Osteocyte (in vitro differentiated cells): ENCODE results near the gene ATOSA. TPM values are rescaled to one million over a fixed set of nuclear protein-coding genes. Genes with fewer than 3 reads are reported as not detected.

Experiments
- DNase-seq: peaks from one replicate; pipeline ENCODE4 v3.0.0; 2021; ENCODE audit warnings: mixed read lengths; ENCODE audit not compliant: unreplicated experiment; ENCODE audit errors: extremely low spot score
- H3K27ac Mint-ChIP-seq: one replicate; pipeline ENCODE4 v1.8.0; 2021; ENCODE audit warnings: mild to moderate bottlenecking, mixed read lengths; ENCODE audit not compliant: unreplicated experiment
- H3K27me3 Mint-ChIP-seq: one replicate; pipeline ENCODE4 v1.8.0; 2021; ENCODE audit warnings: mixed read lengths; ENCODE audit not compliant: unreplicated experiment
- H3K36me3 Mint-ChIP-seq: one replicate; pipeline ENCODE4 v1.8.0; 2021; ENCODE audit warnings: mixed read lengths; ENCODE audit not compliant: unreplicated experiment
- H3K4me1 Mint-ChIP-seq: one replicate; pipeline ENCODE4 v1.8.0; 2021; ENCODE audit warnings: mixed read lengths; ENCODE audit not compliant: unreplicated experiment
- H3K4me3 Mint-ChIP-seq: one replicate; pipeline ENCODE4 v1.8.0; 2021; ENCODE audit warnings: mild to moderate bottlenecking, moderate library complexity, mixed read lengths; ENCODE audit not compliant: unreplicated experiment
- H3K9me3 Mint-ChIP-seq: one replicate; pipeline ENCODE4 v1.8.0; 2021; ENCODE audit warnings: mixed read lengths; ENCODE audit not compliant: unreplicated experiment
- CTCF ChIP-seq: fragments of 200-600 bp; sonication (generic); IDR thresholded peaks from 2 replicates; pipeline ENCODE4 v1.5.0; 2021; ENCODE audit warnings: antibody characterized with exemption, mild to moderate bottlenecking, moderate library complexity
- total RNA-seq: library from RNA; stranded (reverse); gene quantifications from 2 replicates; pipeline ENCODE4 v1.2.1, GENCODE V29; 2021

ATOSA gene
- total RNA-seq, 1 donor from 2014 or later = 33.6 TPM

- Mint-ChIP-seq H3K27me3 (peaks cover 31% of the 10 kb centered on the region), H3K4me3 (no peak overlapping the region), H3K4me1 (peaks cover 22% of the 10 kb centered on the region), H3K36me3 (peaks cover 6% of the 10 kb centered on the region), H3K9me3 (no peaks in the 10 kb centered on the region), H3K27ac (no peak overlapping the region)
- no peak for TF ChIP-seq CTCF
- DNase-seq = no peak
Observed at GRCh38 chr15:52680761-52681160, 1.6 kb upstream of the ATOSA start.

GRCh38 chr15:52680041-52680391 lies 828 bp upstream of the ATOSA start:
- Mint-ChIP-seq H3K27ac (peak overlapping the region; percentile 78), H3K27me3 (peaks cover 31% of the 10 kb centered on the region), H3K4me3 (peak overlapping the region; percentile 99), H3K4me1 (peaks cover 28% of the 10 kb centered on the region), H3K36me3 (peaks cover 11% of the 10 kb centered on the region), H3K9me3 (no peaks in the 10 kb centered on the region)
- DNase-seq = no peak
- TF ChIP-seq CTCF = no peak

GRCh38 chr15:52678468-52679231 lies 538 bp downstream of the ATOSA start:
- no peaks in the 10 kb centered on the region for H3K9me3 Mint-ChIP-seq
- H3K27me3 Mint-ChIP-seq = peaks cover 24% of the 10 kb centered on the region
- H3K4me1 Mint-ChIP-seq = peaks cover 28% of the 10 kb centered on the region
- TF ChIP-seq CTCF = peak; percentile 14
- peak overlapping the region; percentile 99 for H3K4me3 Mint-ChIP-seq
- H3K27ac Mint-ChIP-seq = peak overlapping the region; percentile 99
- H3K36me3 Mint-ChIP-seq = peaks cover 11% of the 10 kb centered on the region
- peak; percentile 87 for DNase-seq

GRCh38 chr15:52677593-52678467 lies 1.4 kb downstream of the ATOSA start:
- Mint-ChIP-seq H3K27me3 (peaks cover 20% of the 10 kb centered on the region), H3K36me3 (peaks cover 16% of the 10 kb centered on the region), H3K4me3 (peak overlapping the region; percentile 99), H3K9me3 (no peaks in the 10 kb centered on the region), H3K27ac (peak overlapping the region; percentile 99), H3K4me1 (peaks cover 28% of the 10 kb centered on the region)
- DNase-seq = no peak
- TF ChIP-seq CTCF = no peak

GRCh38 chr15:52674831-52675230 lies 4.4 kb downstream of the ATOSA start:
- Mint-ChIP-seq H3K9me3 (no peaks in the 10 kb centered on the region), H3K4me3 (no peak overlapping the region), H3K27ac (no peak overlapping the region), H3K27me3 (no peaks in the 10 kb centered on the region), H3K36me3 (peaks cover 38% of the 10 kb centered on the region), H3K4me1 (peaks cover 24% of the 10 kb centered on the region)
- DNase-seq = no peak
- TF ChIP-seq CTCF = no peak
